GM23338 (cell line): ENCODE measurements around the gene ZNF48.

Experiments used
- CREB1 ChIP-seq: fragments of 250-450 bp; sonication (Bioruptor Pico); IDR thresholded peaks from 2 replicates; pipeline ENCODE4 v1.5.0; 2020; ENCODE audit warnings: low read depth, mild to moderate bottlenecking, moderate library complexity
- EZH2 ChIP-seq: fragments of 200-600 bp; sonication (generic); IDR thresholded peaks from one replicate; pipeline ENCODE4 v1.8.0; 2017; ENCODE audit warnings: antibody characterized with exemption, mild to moderate bottlenecking, low read depth; ENCODE audit not compliant: unreplicated experiment
- EZH2phosphoT487 ChIP-seq: fragments of 200-600 bp; sonication (generic); IDR thresholded peaks from one replicate; pipeline ENCODE4 v1.8.1; 2018; ENCODE audit warnings: antibody characterized with exemption; ENCODE audit not compliant: unreplicated experiment
- JUNB ChIP-seq: IDR thresholded peaks from one replicate; pipeline ENCODE4 v1.6.1; 2016; ENCODE audit warnings: antibody characterized with exemption; ENCODE audit not compliant: unreplicated experiment
- POLR2AphosphoS5 ChIP-seq: IDR thresholded peaks from 2 replicates; pipeline ENCODE4 v1.6.1; 2016; ENCODE audit warnings: antibody characterized with exemption, low read depth
- STAT1 ChIP-seq: IDR thresholded peaks from one replicate; pipeline ENCODE4 v1.6.1; 2016; ENCODE audit warnings: antibody characterized with exemption; ENCODE audit not compliant: unreplicated experiment
- ZNF331 ChIP-seq: fragments of 250-450 bp; sonication (Bioruptor Pico); IDR thresholded peaks from 2 replicates; pipeline ENCODE4 v1.5.0; 2020; ENCODE audit warnings: low read depth, mild to moderate bottlenecking, moderate library complexity
- TF ChIP-seq, protein P1 (sequence below), 2 experiments: fragments of 200-600 bp in 1 of 2; sonication (generic) in 1 of 2; conservative IDR thresholded peaks; 2 replicates each; pipeline versions ENCODE4 v1.5.1 to v1.6.1; 2016 to 2017; ENCODE audit warnings: antibody characterized with exemption in 2 of 2, low read depth in 2 of 2, mild to moderate bottlenecking in 2 of 2, moderate library complexity in 1 of 2
- TF ChIP-seq, protein P2 (sequence below): IDR thresholded peaks from 2 replicates; pipeline ENCODE4 v1.6.1; 2016; ENCODE audit warnings: antibody characterized with exemption
- TF ChIP-seq, protein P3 (sequence below): IDR thresholded peaks from one replicate; pipeline ENCODE4 v1.6.1; 2018; ENCODE audit warnings: antibody characterized with exemption; ENCODE audit not compliant: unreplicated experiment

DNA sequence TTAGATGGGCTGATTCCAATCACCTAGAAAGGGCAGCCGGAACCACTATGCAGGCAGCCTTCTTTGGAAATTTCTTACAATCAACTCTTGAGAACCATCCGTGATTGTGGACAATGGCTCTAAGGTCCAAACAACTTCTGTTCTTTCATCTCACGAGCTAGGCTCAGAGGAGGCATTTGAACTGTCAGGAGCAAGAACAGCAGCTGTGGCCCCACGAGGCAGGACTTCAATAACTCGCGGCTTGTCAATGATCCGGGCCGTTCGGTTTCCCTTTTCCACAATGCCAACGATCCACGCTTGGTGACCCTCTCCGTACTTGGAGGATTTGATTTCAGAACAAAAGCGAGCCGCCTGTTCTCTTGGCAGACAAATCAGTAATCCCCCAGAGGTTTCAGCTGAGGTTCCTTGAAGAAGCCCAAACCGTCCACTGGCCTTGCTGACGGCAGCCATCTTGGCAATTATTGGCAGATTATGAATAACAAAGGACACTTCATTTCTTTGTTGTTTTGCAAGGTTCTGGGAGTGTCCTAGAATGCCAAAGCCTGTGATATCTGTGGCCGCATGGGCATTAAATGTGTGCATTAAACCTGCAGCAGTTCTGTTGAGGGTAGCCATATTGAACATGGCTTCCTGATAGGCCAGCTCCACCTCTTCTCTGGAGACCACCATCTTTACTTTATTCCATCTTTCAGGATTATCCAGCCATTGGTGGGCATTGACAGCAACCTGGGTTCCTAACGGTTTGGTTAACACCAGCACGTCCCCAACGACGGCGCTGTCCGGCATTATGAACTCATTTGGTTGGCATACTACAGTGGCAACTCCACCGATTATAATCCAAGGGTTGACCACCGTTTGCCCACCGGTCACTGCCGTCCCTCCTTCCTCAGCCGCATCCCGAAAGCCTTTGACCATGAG, 49.3 kb downstream of the ZNF48 start:
- TF ChIP-seq POLR2AphosphoS5 (no peak), EZH2 (no peak), ZNF331 (CRISPR knock-in tag) (no peak), EZH2phosphoT487 (no peak), CREB1 (CRISPR knock-in tag) (no peak), JUNB (no peak), STAT1 (no peak)
- TF ChIP-seq, protein P1, sequence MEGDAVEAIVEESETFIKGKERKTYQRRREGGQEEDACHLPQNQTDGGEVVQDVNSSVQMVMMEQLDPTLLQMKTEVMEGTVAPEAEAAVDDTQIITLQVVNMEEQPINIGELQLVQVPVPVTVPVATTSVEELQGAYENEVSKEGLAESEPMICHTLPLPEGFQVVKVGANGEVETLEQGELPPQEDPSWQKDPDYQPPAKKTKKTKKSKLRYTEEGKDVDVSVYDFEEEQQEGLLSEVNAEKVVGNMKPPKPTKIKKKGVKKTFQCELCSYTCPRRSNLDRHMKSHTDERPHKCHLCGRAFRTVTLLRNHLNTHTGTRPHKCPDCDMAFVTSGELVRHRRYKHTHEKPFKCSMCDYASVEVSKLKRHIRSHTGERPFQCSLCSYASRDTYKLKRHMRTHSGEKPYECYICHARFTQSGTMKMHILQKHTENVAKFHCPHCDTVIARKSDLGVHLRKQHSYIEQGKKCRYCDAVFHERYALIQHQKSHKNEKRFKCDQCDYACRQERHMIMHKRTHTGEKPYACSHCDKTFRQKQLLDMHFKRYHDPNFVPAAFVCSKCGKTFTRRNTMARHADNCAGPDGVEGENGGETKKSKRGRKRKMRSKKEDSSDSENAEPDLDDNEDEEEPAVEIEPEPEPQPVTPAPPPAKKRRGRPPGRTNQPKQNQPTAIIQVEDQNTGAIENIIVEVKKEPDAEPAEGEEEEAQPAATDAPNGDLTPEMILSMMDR (conservative IDR thresholded peaks at IDR 0.05; ENCODE audit: low read depth in 2 of 2), result no peak
- TF ChIP-seq, protein P2, sequence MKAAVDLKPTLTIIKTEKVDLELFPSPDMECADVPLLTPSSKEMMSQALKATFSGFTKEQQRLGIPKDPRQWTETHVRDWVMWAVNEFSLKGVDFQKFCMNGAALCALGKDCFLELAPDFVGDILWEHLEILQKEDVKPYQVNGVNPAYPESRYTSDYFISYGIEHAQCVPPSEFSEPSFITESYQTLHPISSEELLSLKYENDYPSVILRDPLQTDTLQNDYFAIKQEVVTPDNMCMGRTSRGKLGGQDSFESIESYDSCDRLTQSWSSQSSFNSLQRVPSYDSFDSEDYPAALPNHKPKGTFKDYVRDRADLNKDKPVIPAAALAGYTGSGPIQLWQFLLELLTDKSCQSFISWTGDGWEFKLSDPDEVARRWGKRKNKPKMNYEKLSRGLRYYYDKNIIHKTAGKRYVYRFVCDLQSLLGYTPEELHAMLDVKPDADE, result no peak
- TF ChIP-seq, protein P3, sequence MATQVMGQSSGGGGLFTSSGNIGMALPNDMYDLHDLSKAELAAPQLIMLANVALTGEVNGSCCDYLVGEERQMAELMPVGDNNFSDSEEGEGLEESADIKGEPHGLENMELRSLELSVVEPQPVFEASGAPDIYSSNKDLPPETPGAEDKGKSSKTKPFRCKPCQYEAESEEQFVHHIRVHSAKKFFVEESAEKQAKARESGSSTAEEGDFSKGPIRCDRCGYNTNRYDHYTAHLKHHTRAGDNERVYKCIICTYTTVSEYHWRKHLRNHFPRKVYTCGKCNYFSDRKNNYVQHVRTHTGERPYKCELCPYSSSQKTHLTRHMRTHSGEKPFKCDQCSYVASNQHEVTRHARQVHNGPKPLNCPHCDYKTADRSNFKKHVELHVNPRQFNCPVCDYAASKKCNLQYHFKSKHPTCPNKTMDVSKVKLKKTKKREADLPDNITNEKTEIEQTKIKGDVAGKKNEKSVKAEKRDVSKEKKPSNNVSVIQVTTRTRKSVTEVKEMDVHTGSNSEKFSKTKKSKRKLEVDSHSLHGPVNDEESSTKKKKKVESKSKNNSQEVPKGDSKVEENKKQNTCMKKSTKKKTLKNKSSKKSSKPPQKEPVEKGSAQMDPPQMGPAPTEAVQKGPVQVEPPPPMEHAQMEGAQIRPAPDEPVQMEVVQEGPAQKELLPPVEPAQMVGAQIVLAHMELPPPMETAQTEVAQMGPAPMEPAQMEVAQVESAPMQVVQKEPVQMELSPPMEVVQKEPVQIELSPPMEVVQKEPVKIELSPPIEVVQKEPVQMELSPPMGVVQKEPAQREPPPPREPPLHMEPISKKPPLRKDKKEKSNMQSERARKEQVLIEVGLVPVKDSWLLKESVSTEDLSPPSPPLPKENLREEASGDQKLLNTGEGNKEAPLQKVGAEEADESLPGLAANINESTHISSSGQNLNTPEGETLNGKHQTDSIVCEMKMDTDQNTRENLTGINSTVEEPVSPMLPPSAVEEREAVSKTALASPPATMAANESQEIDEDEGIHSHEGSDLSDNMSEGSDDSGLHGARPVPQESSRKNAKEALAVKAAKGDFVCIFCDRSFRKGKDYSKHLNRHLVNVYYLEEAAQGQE, result no peak
